Measurements from ENCODE around the gene IL18BP.
A peak's percentile ranks its signal among the peaks of the same experiment; 100 is the strongest.

IL18BP gene

DNA sequence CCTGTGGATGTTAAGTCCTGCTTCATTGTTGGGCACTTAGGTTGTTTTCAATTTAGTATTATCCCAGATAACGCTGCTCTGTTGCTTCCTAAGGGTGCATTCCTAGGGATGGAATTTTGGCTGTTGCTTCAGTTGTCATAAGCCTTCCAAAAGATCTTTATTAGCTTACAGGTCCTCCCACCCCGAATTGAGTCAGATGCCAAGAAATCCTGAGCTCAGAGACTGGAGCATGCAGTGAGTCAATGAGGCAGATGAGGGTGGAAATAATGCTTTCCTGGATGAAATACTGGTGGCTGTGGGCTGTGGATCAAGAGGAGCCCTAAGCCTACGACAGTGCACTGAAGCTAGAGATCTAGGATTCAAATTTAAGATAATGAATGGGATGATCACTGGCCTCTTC lies 10.7 kb upstream of the IL18BP start:
- no peak overlapping the region for H3K27ac Mint-ChIP-seq
- H3K36me3 Mint-ChIP-seq: peaks cover 14% of the 10 kb centered on the region
- H3K27me3 Mint-ChIP-seq: no peaks in the 10 kb centered on the region
- no peaks in the 10 kb centered on the region for H3K4me1 Mint-ChIP-seq (ENCODE audit: low read depth)
- H3K9me3 Mint-ChIP-seq (ENCODE audit: low read depth): no peaks in the 10 kb centered on the region
- H3K4me3 Mint-ChIP-seq: no peak overlapping the region

DNA sequence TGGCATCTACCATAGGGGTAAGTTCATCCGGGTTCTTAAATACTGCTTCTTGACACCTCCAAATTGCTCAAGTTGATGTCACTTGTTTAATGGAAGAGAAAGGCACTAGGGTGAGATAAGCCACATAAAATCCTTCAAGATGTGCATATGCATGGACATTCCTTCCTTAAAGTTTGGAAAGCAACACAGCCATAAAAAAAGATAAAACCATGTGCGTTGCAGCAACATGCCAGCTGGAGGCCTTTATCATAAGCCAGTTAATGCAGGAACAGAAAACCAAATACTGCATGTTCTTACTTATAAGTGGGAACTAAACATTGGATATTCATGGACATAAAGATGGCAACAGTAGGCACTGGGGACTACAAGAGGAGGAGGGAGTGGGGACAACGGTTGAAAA lies 8.0 kb upstream of the IL18BP start:
- no peak overlapping the region for H3K27ac Mint-ChIP-seq
- H3K9me3 Mint-ChIP-seq (ENCODE audit: low read depth): no peaks in the 10 kb centered on the region
- H3K27me3 Mint-ChIP-seq: no peaks in the 10 kb centered on the region
- no peaks in the 10 kb centered on the region for H3K4me1 Mint-ChIP-seq (ENCODE audit: low read depth)
- no peak overlapping the region for H3K4me3 Mint-ChIP-seq
- peaks cover 14% of the 10 kb centered on the region for H3K36me3 Mint-ChIP-seq

DNA sequence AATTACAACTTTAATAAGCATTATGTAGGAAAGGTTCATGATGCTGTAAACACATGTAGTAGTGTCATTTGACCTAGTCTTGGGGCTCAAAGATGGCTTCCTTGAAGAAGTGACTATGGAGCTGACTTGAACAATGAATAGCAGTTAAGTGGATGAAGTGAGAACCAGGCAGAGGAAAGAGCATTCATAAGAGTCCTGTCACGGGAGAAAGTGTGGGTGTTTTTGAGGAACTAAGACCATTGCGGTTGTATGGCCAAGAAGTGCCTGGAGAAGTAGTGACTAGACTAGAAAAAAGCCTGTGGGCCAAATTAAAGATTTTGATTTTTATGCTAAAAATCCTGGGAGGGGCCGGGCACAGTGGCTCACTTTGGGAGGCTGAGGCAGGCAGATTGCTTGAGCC lies 7.2 kb upstream of the IL18BP start:
- H3K27me3 Mint-ChIP-seq: no peaks in the 10 kb centered on the region
- H3K9me3 Mint-ChIP-seq (ENCODE audit: low read depth): no peaks in the 10 kb centered on the region
- H3K4me3 Mint-ChIP-seq: no peak overlapping the region
- H3K4me1 Mint-ChIP-seq (ENCODE audit: low read depth): no peaks in the 10 kb centered on the region
- H3K27ac Mint-ChIP-seq: no peak overlapping the region
- H3K36me3 Mint-ChIP-seq: peaks cover 10% of the 10 kb centered on the region

DNA sequence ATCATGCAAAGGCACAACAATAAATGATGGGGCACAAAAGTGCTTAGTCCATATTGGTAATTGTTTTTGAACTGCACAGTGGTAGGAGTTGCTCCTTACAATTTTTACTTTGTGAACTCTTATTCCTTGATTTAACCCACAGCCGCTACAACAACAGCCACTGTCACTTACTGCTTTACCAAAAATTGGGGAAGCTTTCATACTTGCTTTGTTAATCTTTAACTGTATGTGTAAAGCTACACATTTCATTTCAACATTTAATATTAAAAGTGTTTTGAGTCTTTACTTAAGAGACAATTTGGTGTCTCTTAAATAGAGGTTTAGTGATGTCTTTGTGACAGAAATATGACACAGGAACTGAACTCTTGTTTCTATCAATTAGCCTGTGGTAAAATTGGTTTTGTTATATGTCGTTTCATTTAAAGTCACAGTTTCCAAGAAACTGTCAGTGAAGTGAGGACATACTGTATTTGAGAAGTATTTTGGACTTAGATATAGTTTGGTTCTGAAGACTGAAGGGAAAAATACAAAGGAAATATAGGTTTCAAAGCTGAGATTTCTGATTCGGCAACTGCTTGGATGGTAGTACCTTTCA lies 6.5 kb upstream of the IL18BP start:
- Mint-ChIP-seq H3K4me1 (ENCODE audit: low read depth) (no peaks in the 10 kb centered on the region), H3K27ac (no peak overlapping the region), H3K36me3 (peaks cover 7% of the 10 kb centered on the region), H3K27me3 (no peaks in the 10 kb centered on the region), H3K4me3 (no peak overlapping the region), H3K9me3 (ENCODE audit: low read depth) (no peaks in the 10 kb centered on the region)

DNA sequence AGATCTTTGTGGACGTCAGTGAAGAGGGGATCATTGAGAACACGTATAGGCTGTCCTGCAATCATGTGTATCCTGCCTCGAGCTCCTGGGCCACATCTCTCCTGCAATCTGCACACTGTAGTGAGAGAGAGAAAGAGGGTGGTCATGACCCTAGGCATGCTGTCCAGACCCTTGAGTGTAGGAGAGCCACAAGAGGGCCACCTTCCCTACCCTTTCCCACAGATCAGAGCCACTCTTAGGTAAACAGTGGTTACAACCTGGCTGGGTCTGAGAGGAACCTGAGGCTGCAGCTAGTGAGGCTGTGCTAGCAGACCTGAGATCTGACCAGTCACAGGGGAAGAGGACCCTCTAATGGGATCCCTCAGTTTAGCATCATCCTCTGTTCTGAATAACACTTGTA lies 3.9 kb upstream of the IL18BP start:
- H3K36me3 Mint-ChIP-seq: peaks cover 8% of the 10 kb centered on the region
- no peaks in the 10 kb centered on the region for H3K9me3 Mint-ChIP-seq (ENCODE audit: low read depth)
- H3K4me3 Mint-ChIP-seq: no peak overlapping the region
- peaks cover 18% of the 10 kb centered on the region for H3K4me1 Mint-ChIP-seq (ENCODE audit: low read depth)
- peak overlapping the region; percentile 25 for H3K27ac Mint-ChIP-seq
- no peaks in the 10 kb centered on the region for H3K27me3 Mint-ChIP-seq

DNA sequence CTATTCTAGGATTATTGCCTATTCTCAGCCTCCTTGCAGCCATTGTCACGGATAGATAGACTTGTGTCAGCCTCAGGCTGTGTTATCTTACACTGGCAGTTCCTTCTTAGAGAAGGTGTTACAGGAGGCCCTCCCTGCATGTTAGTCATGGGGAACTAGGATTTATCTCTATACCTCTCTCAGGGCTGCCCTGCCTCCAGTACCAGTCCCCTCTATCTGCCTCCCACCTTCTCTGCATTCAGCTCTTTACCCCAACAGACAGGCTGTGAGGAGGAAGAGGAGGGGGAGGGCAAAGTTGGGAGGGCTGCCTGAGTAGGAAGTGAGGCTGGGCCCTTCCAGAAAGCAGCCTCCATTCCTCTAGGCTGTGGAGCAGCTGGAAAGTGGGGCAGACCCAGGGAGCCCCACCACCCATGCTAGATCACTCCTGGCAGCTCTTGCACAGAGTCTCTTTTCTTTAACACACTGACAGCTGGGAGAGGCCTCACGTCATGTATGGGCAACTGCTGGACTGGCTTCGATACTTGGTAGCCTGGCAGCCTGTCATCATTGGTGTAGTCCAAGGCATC lies 2.9 kb upstream of the IL18BP start:
- H3K36me3 Mint-ChIP-seq: peaks cover 8% of the 10 kb centered on the region
- H3K9me3 Mint-ChIP-seq (ENCODE audit: low read depth): no peaks in the 10 kb centered on the region
- H3K27me3 Mint-ChIP-seq: no peaks in the 10 kb centered on the region
- no peak overlapping the region for H3K27ac Mint-ChIP-seq
- H3K4me3 Mint-ChIP-seq: no peak overlapping the region
- H3K4me1 Mint-ChIP-seq (ENCODE audit: low read depth): peaks cover 28% of the 10 kb centered on the region

DNA sequence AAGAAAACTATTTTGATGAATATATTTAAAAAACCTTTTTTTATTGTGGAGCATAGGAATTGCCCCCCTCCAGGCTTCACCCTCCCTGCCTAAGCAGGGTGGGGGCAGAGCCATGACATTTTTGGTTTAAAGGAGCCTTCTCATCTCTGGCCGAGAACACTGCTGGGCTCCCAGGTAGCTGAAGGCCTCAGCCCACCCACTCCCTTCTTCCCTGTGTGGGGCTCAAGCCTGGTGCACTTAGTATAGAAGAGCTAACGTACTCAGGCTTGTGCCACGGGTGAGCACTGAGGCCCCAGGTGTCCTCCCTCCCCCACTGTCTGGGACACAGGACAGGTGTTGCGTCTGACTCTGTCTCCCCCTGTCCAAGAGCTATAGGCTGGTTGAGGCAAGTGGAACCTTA lies 2.2 kb upstream of the IL18BP start:
- Mint-ChIP-seq H3K27ac (no peak overlapping the region), H3K27me3 (no peaks in the 10 kb centered on the region), H3K4me3 (no peak overlapping the region), H3K4me1 (ENCODE audit: low read depth) (peaks cover 28% of the 10 kb centered on the region), H3K36me3 (peaks cover 8% of the 10 kb centered on the region), H3K9me3 (ENCODE audit: low read depth) (no peaks in the 10 kb centered on the region)

DNA sequence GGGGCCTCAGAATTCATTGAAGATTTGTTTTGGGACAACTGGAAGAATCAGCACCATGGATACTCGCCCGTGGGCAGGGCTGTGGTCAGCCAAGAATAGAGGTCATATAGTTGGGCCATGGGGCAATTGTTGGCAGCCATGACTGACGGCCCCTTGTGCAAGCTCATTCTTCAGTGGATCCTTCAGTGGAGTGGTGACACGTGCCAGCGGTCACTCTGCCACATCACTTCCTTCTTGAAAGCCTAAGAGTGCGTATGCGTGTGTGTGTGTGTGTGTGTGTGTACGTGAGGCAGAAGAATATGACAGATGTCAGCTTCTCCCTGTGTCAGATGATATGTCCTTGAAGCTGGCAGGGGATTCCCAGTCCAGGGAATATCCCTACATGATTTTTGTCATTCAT lies 1.8 kb upstream of the IL18BP start:
- Mint-ChIP-seq H3K36me3 (peaks cover 8% of the 10 kb centered on the region), H3K9me3 (ENCODE audit: low read depth) (no peaks in the 10 kb centered on the region), H3K4me1 (ENCODE audit: low read depth) (peaks cover 29% of the 10 kb centered on the region), H3K27me3 (no peaks in the 10 kb centered on the region), H3K4me3 (no peak overlapping the region), H3K27ac (peak overlapping the region; percentile 1)

DNA sequence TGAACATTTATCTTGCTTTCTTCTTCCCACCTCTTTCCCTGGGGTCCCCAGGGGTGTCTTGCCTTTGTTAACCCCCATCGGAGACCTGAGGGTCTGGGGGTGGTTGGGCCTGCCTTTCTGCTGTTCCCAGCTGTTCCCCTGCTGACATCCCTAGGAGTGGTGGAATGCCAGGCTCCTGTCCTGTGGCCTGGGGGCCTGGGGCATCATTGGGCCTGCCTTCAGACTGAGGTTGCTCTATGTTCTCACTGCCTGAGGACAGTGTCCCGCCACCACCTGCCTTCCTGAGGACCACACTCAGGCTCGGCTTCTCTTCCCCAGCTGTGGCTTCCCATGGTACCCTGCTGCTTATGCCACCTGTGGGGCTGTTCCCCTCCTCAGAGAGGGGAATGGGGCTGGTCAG lies 1.1 kb upstream of the IL18BP start:
- Mint-ChIP-seq H3K36me3 (peaks cover 8% of the 10 kb centered on the region), H3K4me3 (no peak overlapping the region)

DNA sequence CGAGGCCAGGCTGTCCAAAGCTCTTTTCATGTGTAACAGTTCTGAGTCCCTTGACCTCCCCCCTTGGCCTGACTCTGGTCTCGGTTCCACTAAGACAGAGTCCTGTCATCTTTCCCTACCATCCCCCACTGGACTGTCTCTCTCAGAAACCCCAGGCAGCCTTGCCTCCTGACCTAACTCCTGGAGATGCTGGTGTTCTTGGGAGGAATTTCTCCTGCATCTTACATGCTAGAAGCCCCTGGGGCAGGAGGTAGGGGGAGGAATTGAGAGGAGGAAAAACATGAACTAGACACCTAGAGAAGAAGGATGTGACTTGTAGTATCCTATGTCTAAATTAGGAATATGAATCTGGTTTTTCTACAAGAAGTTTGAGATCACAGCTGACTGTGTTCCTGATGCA lies 648 bp upstream of the IL18BP start:
- Mint-ChIP-seq H3K27ac (peak overlapping the region; percentile 97), H3K9me3 (ENCODE audit: low read depth) (no peaks in the 10 kb centered on the region), H3K4me3 (peak overlapping the region; percentile 89), H3K27me3 (no peaks in the 10 kb centered on the region), H3K4me1 (ENCODE audit: low read depth) (peaks cover 33% of the 10 kb centered on the region), H3K36me3 (peaks cover 7% of the 10 kb centered on the region)

More for the DNA sequence above, 1.1 kb upstream of the IL18BP start:
- Mint-ChIP-seq H3K27ac (no peak overlapping the region), H3K4me1 (ENCODE audit: low read depth) (peaks cover 33% of the 10 kb centered on the region), H3K9me3 (ENCODE audit: low read depth) (no peaks in the 10 kb centered on the region), H3K27me3 (no peaks in the 10 kb centered on the region)

DNA sequence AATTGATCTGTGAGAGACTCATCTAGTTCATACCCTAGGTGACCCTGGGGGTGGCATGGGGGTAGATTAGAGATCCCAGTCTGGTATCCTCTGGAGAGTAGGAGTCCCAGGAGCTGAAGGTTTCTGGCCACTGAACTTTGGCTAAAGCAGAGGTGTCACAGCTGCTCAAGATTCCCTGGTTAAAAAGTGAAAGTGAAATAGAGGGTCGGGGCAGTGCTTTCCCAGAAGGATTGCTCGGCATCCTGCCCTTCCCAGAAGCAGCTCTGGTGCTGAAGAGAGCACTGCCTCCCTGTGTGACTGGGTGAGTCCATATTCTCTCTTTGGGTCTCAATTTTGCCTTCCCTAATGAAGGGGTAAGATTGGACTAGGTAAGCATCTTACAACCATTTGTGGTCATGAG lies 653 bp downstream of the IL18BP start:
- H3K4me1 Mint-ChIP-seq (ENCODE audit: low read depth): peaks cover 33% of the 10 kb centered on the region
- peaks cover 4% of the 10 kb centered on the region for H3K36me3 Mint-ChIP-seq

DNA sequence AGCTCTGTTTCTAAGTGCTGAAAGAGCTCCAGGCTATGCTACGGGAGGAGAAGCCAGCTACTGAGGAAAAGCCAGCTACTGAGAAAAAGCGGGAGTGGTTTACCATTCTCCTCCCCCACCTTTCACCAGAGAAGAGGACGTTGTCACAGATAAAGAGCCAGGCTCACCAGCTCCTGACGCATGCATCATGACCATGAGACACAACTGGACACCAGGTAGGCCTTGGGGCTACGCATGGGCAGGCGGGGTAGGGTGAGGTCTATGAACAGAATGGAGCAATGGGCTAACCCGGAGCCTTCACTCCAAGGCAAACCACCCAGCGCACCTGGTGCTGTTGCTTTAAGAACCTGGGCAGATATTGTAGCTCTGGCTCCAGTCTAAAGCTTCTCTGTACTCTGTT lies 1.1 kb downstream of the IL18BP start:
- Mint-ChIP-seq H3K4me3 (peak overlapping the region; percentile 89), H3K27ac (peak overlapping the region; percentile 97), H3K27me3 (no peaks in the 10 kb centered on the region), H3K9me3 (ENCODE audit: low read depth) (no peaks in the 10 kb centered on the region), H3K4me1 (ENCODE audit: low read depth) (peaks cover 33% of the 10 kb centered on the region), H3K36me3 (peaks cover 2% of the 10 kb centered on the region)

More for the DNA sequence above, 653 bp downstream of the IL18BP start:
- Mint-ChIP-seq H3K27ac (peak overlapping the region; percentile 97), H3K27me3 (no peaks in the 10 kb centered on the region), H3K4me3 (peak overlapping the region; percentile 89), H3K9me3 (ENCODE audit: low read depth) (no peaks in the 10 kb centered on the region)

DNA sequence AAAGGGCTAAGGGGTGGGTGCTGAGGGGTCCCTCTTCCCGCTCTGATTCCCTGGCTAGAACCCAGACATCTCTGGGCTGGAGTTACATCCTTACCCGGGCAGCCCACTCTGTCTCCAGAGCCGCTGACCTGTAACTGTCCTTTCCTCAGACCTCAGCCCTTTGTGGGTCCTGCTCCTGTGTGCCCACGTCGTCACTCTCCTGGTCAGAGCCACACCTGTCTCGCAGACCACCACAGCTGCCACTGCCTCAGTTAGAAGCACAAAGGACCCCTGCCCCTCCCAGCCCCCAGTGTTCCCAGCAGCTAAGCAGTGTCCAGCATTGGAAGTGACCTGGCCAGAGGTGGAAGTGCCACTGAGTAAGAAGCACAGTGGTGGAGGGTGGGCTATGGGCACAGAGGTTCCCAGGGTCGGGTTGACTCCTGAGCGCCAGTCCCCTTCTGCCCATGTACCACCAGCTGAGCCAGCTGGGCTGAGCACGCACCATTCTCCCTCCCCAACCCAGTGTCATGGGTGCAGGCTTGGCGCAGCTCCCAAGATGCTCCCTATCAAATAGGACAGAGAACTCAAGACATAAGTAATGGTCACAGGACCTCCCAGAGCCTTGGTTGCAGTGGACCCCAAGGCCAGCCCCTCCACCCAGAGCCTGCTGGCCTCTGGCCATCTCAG lies 1.6 kb downstream of the IL18BP start:
- H3K4me1 Mint-ChIP-seq (ENCODE audit: low read depth): peaks cover 33% of the 10 kb centered on the region
- no peak overlapping the region for H3K27ac Mint-ChIP-seq
- H3K27me3 Mint-ChIP-seq: no peaks in the 10 kb centered on the region
- no peaks in the 10 kb centered on the region for H3K9me3 Mint-ChIP-seq (ENCODE audit: low read depth)
- H3K36me3 Mint-ChIP-seq: peaks cover 2% of the 10 kb centered on the region
- no peak overlapping the region for H3K4me3 Mint-ChIP-seq

DNA sequence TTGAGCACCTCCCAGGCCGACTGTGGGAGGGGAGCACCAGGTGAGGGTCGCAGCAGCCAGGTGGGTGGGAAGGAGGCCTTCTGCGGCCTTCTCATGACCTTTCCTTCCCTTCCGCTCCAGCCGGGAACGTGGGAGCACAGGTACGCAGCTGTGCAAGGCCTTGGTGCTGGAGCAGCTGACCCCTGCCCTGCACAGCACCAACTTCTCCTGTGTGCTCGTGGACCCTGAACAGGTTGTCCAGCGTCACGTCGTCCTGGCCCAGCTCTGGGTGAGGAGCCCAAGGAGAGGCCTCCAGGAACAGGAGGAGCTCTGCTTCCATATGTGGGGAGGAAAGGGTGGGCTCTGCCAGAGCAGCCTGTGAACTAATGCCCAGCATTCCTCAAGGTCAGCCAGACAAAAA lies 2.6 kb downstream of the IL18BP start:
- Mint-ChIP-seq H3K27ac (no peak overlapping the region), H3K4me3 (no peak overlapping the region)

DNA sequence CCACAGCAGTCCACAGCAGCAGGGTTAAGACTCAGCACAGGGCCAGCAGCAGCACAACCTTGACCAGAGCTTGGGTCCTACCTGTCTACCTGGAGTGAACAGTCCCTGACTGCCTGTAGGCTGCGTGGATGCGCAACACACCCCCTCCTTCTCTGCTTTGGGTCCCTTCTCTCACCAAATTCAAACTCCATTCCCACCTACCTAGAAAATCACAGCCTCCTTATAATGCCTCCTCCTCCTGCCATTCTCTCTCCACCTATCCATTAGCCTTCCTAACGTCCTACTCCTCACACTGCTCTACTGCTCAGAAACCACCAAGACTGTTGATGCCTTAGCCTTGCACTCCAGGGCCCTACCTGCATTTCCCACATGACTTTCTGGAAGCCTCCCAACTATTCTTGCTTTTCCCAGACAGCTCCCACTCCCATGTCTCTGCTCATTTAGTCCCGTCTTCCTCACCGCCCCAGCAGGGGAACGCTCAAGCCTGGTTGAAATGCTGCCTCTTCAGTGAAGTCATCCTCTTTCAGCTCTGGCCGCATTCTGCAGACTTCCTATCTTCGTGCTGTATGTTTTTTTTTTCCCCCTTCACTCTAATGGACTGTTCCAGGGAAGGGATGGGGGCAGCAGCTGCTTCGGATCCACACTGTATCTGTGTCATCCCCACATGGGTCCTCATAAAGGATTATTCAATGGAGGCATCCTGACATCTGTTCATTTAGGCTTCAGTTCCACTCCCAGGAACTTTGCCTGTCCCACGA lies 3.3 kb downstream of the IL18BP start:
- peak overlapping the region; percentile 77 for H3K27ac Mint-ChIP-seq
- no peaks in the 10 kb centered on the region for H3K27me3 Mint-ChIP-seq
- H3K9me3 Mint-ChIP-seq (ENCODE audit: low read depth): no peaks in the 10 kb centered on the region
- H3K36me3 Mint-ChIP-seq: peaks cover 2% of the 10 kb centered on the region
- H3K4me3 Mint-ChIP-seq: peak overlapping the region; percentile 54
- H3K4me1 Mint-ChIP-seq (ENCODE audit: low read depth): peaks cover 33% of the 10 kb centered on the region

More for the DNA sequence above, 2.6 kb downstream of the IL18BP start:
- Mint-ChIP-seq H3K27me3 (no peaks in the 10 kb centered on the region), H3K9me3 (ENCODE audit: low read depth) (no peaks in the 10 kb centered on the region), H3K36me3 (peaks cover 2% of the 10 kb centered on the region), H3K4me1 (ENCODE audit: low read depth) (peaks cover 33% of the 10 kb centered on the region)
